ENCODE measurements around the gene PTPRO.
"Not testable (repeated sequence)": the region's sequence is repeated elsewhere in the genome, so short reads cannot be mapped to it uniquely, and the experiment has no call there.

Gene PTPRO

DNA sequence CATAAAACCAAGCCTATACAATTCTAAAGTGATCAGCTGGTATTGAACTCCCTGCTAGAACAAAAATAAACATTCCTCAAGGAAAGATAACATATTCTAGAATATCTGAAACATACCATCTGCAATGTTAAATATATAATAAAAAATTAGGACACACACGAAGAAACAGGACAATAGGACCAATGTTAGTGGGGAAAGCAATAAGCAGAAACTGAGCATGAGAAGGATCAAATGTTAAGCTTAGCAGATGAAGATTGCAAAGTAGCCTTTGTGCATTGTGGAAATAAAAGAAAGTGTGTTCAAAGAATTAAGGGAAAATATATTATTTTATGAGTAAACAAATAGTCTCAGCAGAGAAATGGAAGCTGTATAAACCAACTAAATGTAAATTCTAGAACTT lies 286.1 kb downstream of the PTPRO start:
- no peak for DNase-seq

DNA sequence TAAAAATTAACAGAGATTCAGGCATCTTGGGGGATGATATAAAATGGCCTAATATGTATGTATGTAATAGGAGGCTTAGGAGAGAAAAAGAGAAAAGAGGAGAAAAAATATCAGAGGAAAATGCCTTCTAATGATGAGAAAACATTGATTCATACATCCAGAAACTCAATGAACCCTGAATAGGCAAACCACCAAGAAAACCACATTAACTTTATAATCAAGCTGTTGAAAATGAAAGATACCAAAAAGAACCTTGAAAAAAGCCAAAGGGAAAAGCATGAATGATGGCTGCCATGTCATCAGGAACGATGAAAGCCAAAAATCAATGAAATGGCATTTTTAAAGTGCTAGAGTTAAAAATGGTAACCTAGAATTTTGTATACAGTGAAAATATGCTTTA lies 286.6 kb downstream of the PTPRO start:
- DNase-seq = no peak

- peak; percentile 29 for DNase-seq
These were observed 291.7 kb downstream of the PTPRO start for GRCh38 chr12:15613981-15614380.

GRCh38 chr12:15616495-15616894 lies 294.2 kb downstream of the PTPRO start:
- DNase-seq = not testable (repeated sequence)

DNA sequence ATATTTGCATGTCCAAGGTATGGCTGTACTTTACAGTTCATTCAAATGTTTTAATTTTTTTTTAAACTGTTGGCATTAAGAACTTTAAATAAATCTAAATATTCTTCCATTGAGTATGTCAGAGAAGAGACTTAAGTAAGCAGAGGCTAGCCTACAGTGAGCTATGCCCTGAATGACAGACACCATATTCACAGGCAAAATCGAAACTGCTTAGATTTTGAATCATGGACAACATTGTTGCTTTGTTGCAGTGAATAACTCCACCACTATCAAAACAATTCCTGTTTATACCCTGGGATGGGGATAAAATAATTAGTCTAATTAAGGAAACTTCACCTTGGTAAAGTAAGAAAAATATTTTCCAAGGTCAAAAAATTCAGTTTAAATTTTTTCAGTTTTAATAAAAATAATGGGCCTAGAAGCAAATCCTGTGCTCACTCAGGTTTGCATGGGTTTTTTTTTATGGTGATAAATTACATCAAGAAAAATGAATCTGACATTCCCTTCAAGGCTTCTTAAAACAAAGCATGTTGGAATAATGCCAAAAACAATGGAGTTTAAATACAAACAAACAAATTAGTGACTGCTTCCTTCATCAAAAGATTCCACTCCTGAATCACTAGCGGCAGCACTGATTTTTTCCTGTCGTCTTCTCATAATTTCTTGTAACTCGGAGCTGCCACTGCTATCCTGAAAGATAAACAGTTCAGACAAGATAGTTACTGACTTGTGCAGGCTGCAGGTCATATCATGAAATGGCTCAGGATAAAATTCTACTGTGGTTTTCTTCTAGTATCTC lies 298.6 kb downstream of the PTPRO start:
- DNase-seq = no peak

DNA sequence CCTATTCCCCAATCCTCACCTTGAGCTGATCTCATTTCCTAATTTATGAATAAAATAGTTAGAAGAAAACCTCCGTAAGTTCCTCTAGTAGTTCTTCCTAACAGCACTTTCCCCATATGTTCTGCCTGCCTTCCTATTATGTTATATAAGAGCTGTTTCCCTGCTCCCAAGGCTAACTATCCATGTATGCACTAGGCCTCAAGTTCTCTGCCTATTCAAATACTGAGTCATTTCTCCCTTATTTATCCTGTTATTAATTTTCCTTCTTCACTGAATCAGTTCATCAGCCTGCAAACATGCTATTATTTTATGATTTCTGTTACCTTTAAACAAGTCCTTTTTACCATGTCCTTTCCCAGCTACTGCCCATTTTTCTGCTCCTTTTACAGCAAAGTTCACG lies 302.8 kb downstream of the PTPRO start:
- DNase-seq = no peak

GRCh38 chr12:15627995-15628945 lies 306.0 kb downstream of the PTPRO start:
- peak; percentile 40 for DNase-seq

DNA sequence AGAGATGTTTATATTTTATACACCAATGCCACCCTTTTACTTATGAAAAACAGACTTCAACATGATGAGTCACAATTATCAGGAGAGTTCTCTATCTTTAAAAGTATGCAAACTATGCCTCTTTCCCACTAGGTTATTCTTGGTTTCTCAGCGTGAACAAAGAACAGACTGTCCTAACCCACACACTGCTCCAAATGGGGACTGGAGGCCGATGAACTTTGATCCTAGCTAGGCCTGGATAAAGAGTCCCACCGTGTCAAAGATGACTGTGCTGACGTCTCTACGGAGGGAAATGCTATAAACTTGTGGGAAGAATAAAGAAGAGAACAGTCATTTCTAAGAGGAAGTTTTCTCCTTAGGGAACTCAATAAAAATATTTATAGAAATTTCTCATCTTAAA lies 306.8 kb downstream of the PTPRO start:
- DNase-seq = peak; percentile 98

DNA sequence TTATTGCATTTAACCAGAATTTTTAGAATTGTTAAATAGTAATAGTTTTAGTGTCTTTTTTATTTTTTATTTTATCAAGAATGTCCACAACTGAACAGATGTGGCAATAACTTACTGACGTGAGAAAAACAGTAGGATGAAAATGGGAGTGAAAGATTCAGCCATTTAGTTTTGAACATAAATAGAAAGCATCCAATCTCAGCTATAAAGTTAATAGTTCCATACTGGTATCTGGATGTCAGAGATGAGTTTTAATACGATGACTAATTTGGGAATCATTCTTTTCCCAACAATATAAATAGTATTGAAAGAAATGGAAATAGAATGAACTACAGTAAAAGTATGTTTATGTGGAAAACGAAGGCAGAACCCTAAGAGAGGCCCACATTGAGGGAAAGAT lies 307.5 kb downstream of the PTPRO start:
- peak; percentile 69 for DNase-seq

GRCh38 chr12:15631007-15631715 lies 308.9 kb downstream of the PTPRO start:
- no peak for DNase-seq

DNA sequence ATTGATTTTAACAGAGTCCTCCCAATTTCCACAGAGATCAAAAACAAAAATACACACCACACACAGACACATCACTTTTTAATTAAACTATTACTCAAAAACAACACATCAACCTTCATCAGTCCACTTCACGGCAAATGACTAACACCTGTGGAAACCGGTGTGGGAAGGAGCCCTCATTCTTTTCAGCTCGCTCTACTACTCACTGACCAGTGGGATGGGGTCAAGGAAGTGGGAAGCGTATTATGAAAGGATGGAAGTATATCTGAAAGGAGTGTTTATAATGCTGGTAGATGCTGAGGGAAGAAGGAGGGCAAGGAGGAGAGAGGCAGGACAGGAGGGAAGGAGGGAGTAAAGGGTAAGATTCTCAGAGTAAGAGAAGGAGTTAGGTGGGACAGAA lies 310.4 kb downstream of the PTPRO start:
- no peak for DNase-seq

GRCh38 chr12:15633201-15633600 lies 310.9 kb downstream of the PTPRO start:
- DNase-seq = peak; percentile 37

GRCh38 chr12:15634010-15634683 lies 311.8 kb downstream of the PTPRO start:
- peak; percentile 39 for DNase-seq

DNA sequence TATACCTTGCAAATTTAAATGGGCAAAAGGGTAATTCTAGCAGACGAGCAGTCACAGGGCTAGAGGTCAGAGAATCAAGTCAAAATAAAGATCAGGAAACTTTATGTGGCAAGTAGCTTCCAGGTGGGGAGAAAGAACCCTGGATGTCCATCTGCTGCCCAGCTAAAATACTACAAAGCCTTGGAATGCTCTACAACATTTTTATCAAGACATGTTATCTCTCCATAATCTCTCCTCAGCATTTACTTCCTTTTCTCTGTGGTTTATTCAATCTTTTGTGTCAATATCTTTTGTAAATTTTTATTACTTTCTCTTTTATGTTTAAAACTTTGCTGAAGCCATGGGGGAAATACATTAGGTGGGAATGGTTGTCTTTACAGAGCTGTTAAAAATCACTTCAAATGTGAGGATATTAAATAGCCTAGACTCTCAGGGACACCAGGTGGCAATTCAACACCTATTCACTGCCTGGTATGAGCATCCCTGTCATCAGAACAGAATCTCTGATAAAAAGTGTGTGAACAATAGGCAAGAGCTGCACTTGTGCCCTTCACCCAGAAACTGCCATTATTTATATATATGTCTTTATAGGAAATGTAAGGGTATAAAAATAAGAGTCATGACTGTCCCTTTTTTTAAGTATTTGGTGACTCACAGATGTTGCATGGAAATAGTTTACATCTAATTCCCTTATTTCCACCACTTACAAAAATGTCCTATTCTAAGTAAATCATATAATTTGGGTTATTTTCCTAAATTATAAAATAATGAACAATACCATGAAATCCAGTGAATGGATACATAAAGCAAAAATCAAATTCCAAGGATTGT lies 314.0 kb downstream of the PTPRO start:
- peak; percentile 8 for DNase-seq

DNA sequence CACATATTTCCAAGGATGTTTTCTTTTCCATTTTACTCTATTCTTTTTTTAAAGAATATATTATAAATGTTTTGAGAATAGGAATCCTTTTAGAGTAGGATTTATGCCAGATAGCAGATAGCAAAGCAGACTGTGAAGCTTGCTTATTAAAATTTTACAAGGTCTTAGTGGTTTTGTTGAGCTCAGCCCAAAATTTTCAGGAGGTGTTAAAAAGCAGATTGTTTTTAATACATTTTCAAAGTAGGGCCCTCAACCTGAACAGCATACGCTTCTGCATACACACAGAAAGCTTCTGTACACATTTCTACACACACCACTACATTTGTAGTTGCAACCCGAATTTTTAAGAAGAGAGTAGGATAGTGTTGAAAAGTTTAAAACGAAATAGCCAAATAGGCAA lies 315.9 kb downstream of the PTPRO start:
- peak; percentile 8 for DNase-seq

GRCh38 chr12:15644700-15645099 lies 322.4 kb downstream of the PTPRO start:
- DNase-seq = peak; percentile 59

DNA sequence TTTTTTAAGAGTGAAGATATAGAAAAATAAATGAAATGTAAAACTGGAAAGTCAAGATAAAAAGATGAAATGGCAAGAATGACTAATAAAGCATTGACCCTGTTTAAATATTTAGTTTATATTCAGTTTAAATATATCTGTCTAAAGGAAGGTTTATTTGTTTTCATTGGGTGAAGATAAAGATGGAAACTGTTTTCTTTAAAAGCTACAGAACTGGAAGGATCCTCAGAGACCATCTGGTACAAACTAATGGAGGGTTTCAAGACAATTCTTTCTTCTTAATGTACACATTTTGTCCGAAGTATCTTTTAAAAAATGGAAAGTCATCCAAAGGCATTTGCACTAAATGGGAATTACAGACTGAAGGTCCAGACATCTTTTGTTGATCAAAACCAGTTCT lies 324.3 kb downstream of the PTPRO start:
- no peak for DNase-seq
